Stimulated activated naive B cell treated with anti-CD40 and anti-IgM and Interleukin-4, amounts not matched to agents 10 μg/mL and 1 μg/mL and 100 μg/mL, for 72 hours (primary cell): ENCODE results near the gene NET1.

Experiments
- ATAC-seq, 2 donors: fragments of 150-1000 bp; cut with Tn5 transposase; replicated peaks; 2 replicates each; pipeline ENCODE4 v1.10.0; 2021; ENCODE audit warnings: moderate library complexity in 1 of 2
- DNase-seq: peaks from one replicate; pipeline ENCODE4 v3.0.0; 2021
- H3K27ac Mint-ChIP-seq: one replicate; pipeline ENCODE4 v1.8.0; 2022; ENCODE audit warnings: mild to moderate bottlenecking, mixed read lengths
- H3K27me3 Mint-ChIP-seq, 2 donors: one replicate each; pipeline ENCODE4 v1.8.0; 2022; ENCODE audit warnings: mixed read lengths in 2 of 2
- H3K36me3 Mint-ChIP-seq, 2 donors: one replicate each; pipeline ENCODE4 v1.8.0; 2022; ENCODE audit warnings: mixed read lengths in 2 of 2, mild to moderate bottlenecking in 1 of 2
- H3K4me1 Mint-ChIP-seq, 2 donors: one replicate each; pipeline ENCODE4 v1.8.0; 2022; ENCODE audit warnings: mixed read lengths in 2 of 2, mild to moderate bottlenecking in 1 of 2
- H3K4me3 Mint-ChIP-seq, 2 donors: one replicate each; pipeline ENCODE4 v1.8.0; 2022; ENCODE audit warnings: mild to moderate bottlenecking in 2 of 2, mixed read lengths in 2 of 2, moderate library complexity in 1 of 2
- H3K9me3 Mint-ChIP-seq, 2 donors: one replicate each; pipeline ENCODE4 v1.8.0; 2022; ENCODE audit warnings: mixed read lengths in 2 of 2, mild to moderate bottlenecking in 1 of 2

NET1 gene

GRCh38 chr10:5442065-5442989 lies 30.0 kb downstream of the NET1 start:
- Mint-ChIP-seq H3K27ac (peak overlapping the region; percentile 78), H3K27me3 (no peaks in the 10 kb centered on the region), H3K9me3 (no peaks in the 10 kb centered on the region), H3K4me1 (peaks cover 16 to 19% of the 10 kb centered on the region in 2 donors), H3K36me3 (peaks cover 0 to 1% of the 10 kb centered on the region in 2 donors), H3K4me3 (peak overlapping the region in 1 of 2 donors; percentile 22)
- no peak for DNase-seq
- no peak for ATAC-seq

GRCh38 chr10:5442990-5443370 lies 30.6 kb downstream of the NET1 start:
- Mint-ChIP-seq H3K27ac (peak overlapping the region; percentile 78), H3K36me3 (peaks cover 0 to 1% of the 10 kb centered on the region in 2 donors), H3K4me1 (peaks cover 21 to 22% of the 10 kb centered on the region in 2 donors), H3K4me3 (peak overlapping the region in 1 of 2 donors; percentile 22), H3K9me3 (no peaks in the 10 kb centered on the region), H3K27me3 (no peaks in the 10 kb centered on the region)
- no peak for DNase-seq
- peak; percentile 16 to 33 for ATAC-seq

GRCh38 chr10:5443429-5443828 lies 31.1 kb downstream of the NET1 start:
- H3K4me1 Mint-ChIP-seq: peaks cover 21 to 24% of the 10 kb centered on the region in 2 donors
- no peak overlapping the region for H3K4me3 Mint-ChIP-seq
- H3K27me3 Mint-ChIP-seq: no peaks in the 10 kb centered on the region
- H3K27ac Mint-ChIP-seq: peak overlapping the region; percentile 28
- peaks cover 0 to 1% of the 10 kb centered on the region in 2 donors for H3K36me3 Mint-ChIP-seq
- no peaks in the 10 kb centered on the region for H3K9me3 Mint-ChIP-seq
- ATAC-seq (peak; percentile 76 to 79), DNase-seq (peak; percentile 23)

GRCh38 chr10:5445006-5445405 lies 32.6 kb downstream of the NET1 start:
- peaks cover 0 to 3% of the 10 kb centered on the region in 2 donors for H3K36me3 Mint-ChIP-seq
- H3K27ac Mint-ChIP-seq: no peak overlapping the region
- H3K4me3 Mint-ChIP-seq: no peak overlapping the region
- H3K9me3 Mint-ChIP-seq: no peaks in the 10 kb centered on the region
- no peaks in the 10 kb centered on the region for H3K27me3 Mint-ChIP-seq
- peaks cover 21 to 28% of the 10 kb centered on the region in 2 donors for H3K4me1 Mint-ChIP-seq
- no peak for ATAC-seq
- DNase-seq: no peak

- Mint-ChIP-seq H3K27me3 (no peaks in the 10 kb centered on the region), H3K36me3 (peaks cover 0 to 3% of the 10 kb centered on the region in 2 donors), H3K4me3 (peak overlapping the region; percentile 93 to 95), H3K9me3 (no peaks in the 10 kb centered on the region), H3K27ac (peak overlapping the region; percentile 65), H3K4me1 (peaks cover 21 to 28% of the 10 kb centered on the region in 2 donors)
- ATAC-seq: peak; percentile 79 to 84
- DNase-seq: peak; percentile 81
Measured at GRCh38 chr10:5446390-5446926, 34.1 kb downstream of the NET1 start.

- H3K4me3 Mint-ChIP-seq: peak overlapping the region; percentile 93 to 95
- ATAC-seq: no peak
- H3K27ac Mint-ChIP-seq: no peak overlapping the region
- DNase-seq: no peak
- H3K36me3 Mint-ChIP-seq: peaks cover 3 to 4% of the 10 kb centered on the region in 2 donors
- H3K9me3 Mint-ChIP-seq: no peaks in the 10 kb centered on the region
- H3K4me1 Mint-ChIP-seq: peaks cover 21 to 28% of the 10 kb centered on the region in 2 donors
- H3K27me3 Mint-ChIP-seq: no peaks in the 10 kb centered on the region
Measured at GRCh38 chr10:5447056-5447455, 34.7 kb downstream of the NET1 start.

- peak overlapping the region; percentile 93 to 95 for H3K4me3 Mint-ChIP-seq
- no peak overlapping the region for H3K27ac Mint-ChIP-seq
- peaks cover 21 to 26% of the 10 kb centered on the region in 2 donors for H3K4me1 Mint-ChIP-seq
- no peaks in the 10 kb centered on the region for H3K27me3 Mint-ChIP-seq
- peak; percentile 11 for DNase-seq
- no peaks in the 10 kb centered on the region for H3K9me3 Mint-ChIP-seq
- ATAC-seq: peak; percentile 61 to 65
- H3K36me3 Mint-ChIP-seq: peaks cover 7% of the 10 kb centered on the region in 2 donors
Measured at GRCh38 chr10:5447611-5448071, 35.3 kb downstream of the NET1 start.

- peak overlapping the region in 1 of 2 donors; percentile 30 for H3K4me3 Mint-ChIP-seq
- H3K4me1 Mint-ChIP-seq: peaks cover 21 to 22% of the 10 kb centered on the region in 2 donors
- no peaks in the 10 kb centered on the region for H3K9me3 Mint-ChIP-seq
Measured at GRCh38 chr10:5448333-5449001, 36.1 kb downstream of the NET1 start.

GRCh38 chr10:5449227-5449626 lies 36.9 kb downstream of the NET1 start:
- peak overlapping the region in 1 of 2 donors; percentile 17 for H3K4me3 Mint-ChIP-seq
- H3K4me1 Mint-ChIP-seq: peaks cover 14 to 21% of the 10 kb centered on the region in 2 donors
- H3K27ac Mint-ChIP-seq: no peak overlapping the region
- no peaks in the 10 kb centered on the region for H3K9me3 Mint-ChIP-seq
- DNase-seq (no peak), ATAC-seq (no peak)
- peaks cover 14 to 20% of the 10 kb centered on the region in 2 donors for H3K36me3 Mint-ChIP-seq
- no peaks in the 10 kb centered on the region for H3K27me3 Mint-ChIP-seq

More at GRCh38 chr10:5448333-5449001, 36.1 kb downstream of the NET1 start:
- DNase-seq: no peak
- no peak overlapping the region for H3K27ac Mint-ChIP-seq
- no peak for ATAC-seq
- H3K36me3 Mint-ChIP-seq: peaks cover 11 to 12% of the 10 kb centered on the region in 2 donors
- H3K27me3 Mint-ChIP-seq: no peaks in the 10 kb centered on the region

GRCh38 chr10:5449823-5450222 lies 37.5 kb downstream of the NET1 start:
- H3K36me3 Mint-ChIP-seq: peaks cover 14 to 24% of the 10 kb centered on the region in 2 donors
- peaks cover 12 to 15% of the 10 kb centered on the region in 2 donors for H3K4me1 Mint-ChIP-seq
- ATAC-seq: no peak
- H3K27me3 Mint-ChIP-seq: no peaks in the 10 kb centered on the region
- peak overlapping the region; percentile 55 to 60 for H3K4me3 Mint-ChIP-seq
- H3K27ac Mint-ChIP-seq: peak overlapping the region; percentile 17
- no peak for DNase-seq
- no peaks in the 10 kb centered on the region for H3K9me3 Mint-ChIP-seq

- H3K27me3 Mint-ChIP-seq: no peaks in the 10 kb centered on the region
- DNase-seq (no peak), ATAC-seq (no peak)
- H3K9me3 Mint-ChIP-seq: no peaks in the 10 kb centered on the region
- no peak overlapping the region for H3K4me3 Mint-ChIP-seq
- H3K36me3 Mint-ChIP-seq: peaks cover 14 to 26% of the 10 kb centered on the region in 2 donors
- H3K4me1 Mint-ChIP-seq: peaks cover 12% of the 10 kb centered on the region in 2 donors
- H3K27ac Mint-ChIP-seq: no peak overlapping the region
Measured at GRCh38 chr10:5450605-5451384, 38.4 kb downstream of the NET1 start.

GRCh38 chr10:5453749-5454489 lies 41.6 kb downstream of the NET1 start:
- Mint-ChIP-seq H3K27me3 (no peaks in the 10 kb centered on the region), H3K4me3 (no peak overlapping the region), H3K9me3 (no peaks in the 10 kb centered on the region), H3K36me3 (peaks cover 21 to 43% of the 10 kb centered on the region in 2 donors), H3K27ac (no peak overlapping the region), H3K4me1 (peaks cover 0 to 3% of the 10 kb centered on the region in 2 donors)
- ATAC-seq: peak in 1 of 2 donors; percentile 27
- no peak for DNase-seq

- DNase-seq (no peak), ATAC-seq (no peak)
- Mint-ChIP-seq H3K4me1 (peaks cover 2 to 5% of the 10 kb centered on the region in 2 donors), H3K4me3 (no peak overlapping the region), H3K27me3 (no peaks in the 10 kb centered on the region), H3K36me3 (peaks cover 23 to 50% of the 10 kb centered on the region in 2 donors), H3K9me3 (no peaks in the 10 kb centered on the region), H3K27ac (no peak overlapping the region)
Measured at GRCh38 chr10:5456563-5456962, 44.2 kb downstream of the NET1 start.
